Measurements from ENCODE around the gene TMEM271. TPM values are rescaled to one million over a fixed set of nuclear protein-coding genes. Genes with fewer than 3 reads are reported as not detected.

TMEM271 gene
- total and polyA plus RNA-seq, 10 of the 15 experiments (the other 5 are each of a cell fraction or from before 2014, with no cell fraction given) = not detected

DNA sequence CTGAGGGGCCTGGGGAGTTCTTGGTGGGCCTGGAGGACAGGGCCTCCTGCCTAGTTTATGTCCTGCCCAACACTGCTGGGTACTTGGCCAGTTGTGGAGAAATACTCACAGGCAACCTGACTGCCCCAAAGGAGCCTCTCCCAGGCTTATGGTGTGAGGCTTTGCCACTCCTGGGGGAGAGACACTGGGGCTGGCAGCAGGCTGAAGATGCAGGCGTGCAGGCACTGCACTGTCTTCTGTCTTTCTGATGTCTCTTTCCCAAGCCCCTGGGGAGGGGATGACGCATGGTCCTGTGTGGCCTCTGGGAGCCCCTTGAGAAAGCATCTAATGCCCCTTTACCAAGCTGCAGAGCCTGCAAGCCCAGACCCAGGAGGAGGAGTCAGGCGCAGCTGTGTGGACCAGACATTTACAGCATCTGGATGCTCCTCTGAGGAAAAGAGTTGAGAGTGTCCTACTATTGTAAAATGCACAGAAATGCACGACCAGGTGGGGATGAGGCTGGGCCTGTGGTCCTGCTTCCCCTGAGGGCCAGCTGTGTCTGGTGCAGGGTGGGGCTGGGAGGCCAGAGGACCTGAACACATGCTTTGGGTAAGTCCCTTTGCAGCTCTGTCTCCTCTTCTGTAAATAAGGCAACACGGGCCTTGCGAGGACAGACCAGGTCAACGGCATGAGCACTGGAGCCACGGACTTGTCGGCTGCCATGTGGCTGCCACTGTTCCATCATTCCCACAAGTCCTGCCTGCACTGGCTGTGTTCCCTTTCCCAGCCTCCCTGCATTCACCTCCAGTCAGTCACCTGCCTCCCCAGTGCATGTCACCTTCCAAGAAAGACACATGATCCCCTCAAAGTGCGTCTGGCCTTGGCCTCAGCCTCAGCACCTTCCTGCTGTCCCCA lies 8.4 kb downstream of the TMEM271 start:
- Histone ChIP-seq H3K36me3 (ENCODE audit: control insufficient read depth in 2 of 2, insufficient read depth in 2 of 2, low read length in 1 of 2) (no peaks in the 10 kb centered on the region), H3K79me2 (ENCODE audit: control insufficient read depth, insufficient read depth, low read length) (no peaks in the 10 kb centered on the region), H3K9me3 (replicated peaks; ENCODE audit: control insufficient read depth, insufficient read depth, low read length) (no peaks in the 10 kb centered on the region; the same call in 2 of the 3 replicates), H3K4me3 (no peak overlapping the region), H3K27ac (ENCODE audit: control insufficient read depth, insufficient read depth) (no peak overlapping the region), H4K20me1 (ENCODE audit: control insufficient read depth, insufficient read depth) (no peaks in the 10 kb centered on the region), H3K27me3 (replicated peaks in 1 of 2; ENCODE audit: control insufficient read depth in 2 of 2, insufficient read depth in 2 of 2, low read length in 1 of 2) (no peaks in the 10 kb centered on the region), H3K4me1 (ENCODE audit: control insufficient read depth, insufficient read depth, low read length) (no peaks in the 10 kb centered on the region), H2AFZ (ENCODE audit: control insufficient read depth, low read depth, low read length) (no peak overlapping the region), H3K4me2 (ENCODE audit: control insufficient read depth, insufficient read depth) (no peak overlapping the region), H3K9ac (ENCODE audit: control insufficient read depth, insufficient read depth, low read length) (no peak overlapping the region)
- DNase-seq (ENCODE audit: low read depth, low spot score) (no peak), ATAC-seq (no peak), FAIRE-seq (no peak)
- ChIA-PET RAD21 (ENCODE audit: unreplicated experiment) (no interaction called here), POLR2A (no interaction called here), SMC1A (ENCODE audit: uncharacterized antibody, unreplicated experiment) (no interaction called here), CTCF (no interaction called here)
- TF ChIP-seq PAX5 (IDR thresholded peaks at IDR 0.05; ENCODE audit: borderline replicate concordance, low read depth, low read length) (no peak), PAX8 (IDR thresholded peaks at IDR 0.05) (no peak), TCF7 (IDR thresholded peaks at IDR 0.05; ENCODE audit: borderline replicate concordance) (no peak), CHD1 (IDR thresholded peaks at IDR 0.05; ENCODE audit: low read depth, low read length) (no peak), MYB (IDR thresholded peaks at IDR 0.05; ENCODE audit: borderline replicate concordance, low read depth, low read length) (no peak)
- TF ChIP-seq, protein P1, sequence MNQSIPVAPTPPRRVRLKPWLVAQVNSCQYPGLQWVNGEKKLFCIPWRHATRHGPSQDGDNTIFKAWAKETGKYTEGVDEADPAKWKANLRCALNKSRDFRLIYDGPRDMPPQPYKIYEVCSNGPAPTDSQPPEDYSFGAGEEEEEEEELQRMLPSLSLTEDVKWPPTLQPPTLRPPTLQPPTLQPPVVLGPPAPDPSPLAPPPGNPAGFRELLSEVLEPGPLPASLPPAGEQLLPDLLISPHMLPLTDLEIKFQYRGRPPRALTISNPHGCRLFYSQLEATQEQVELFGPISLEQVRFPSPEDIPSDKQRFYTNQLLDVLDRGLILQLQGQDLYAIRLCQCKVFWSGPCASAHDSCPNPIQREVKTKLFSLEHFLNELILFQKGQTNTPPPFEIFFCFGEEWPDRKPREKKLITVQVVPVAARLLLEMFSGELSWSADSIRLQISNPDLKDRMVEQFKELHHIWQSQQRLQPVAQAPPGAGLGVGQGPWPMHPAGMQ (IDR thresholded peaks at IDR 0.05; ENCODE audit: borderline replicate concordance) = no peak
- BruUV-seq (replicated peaks) = no TSS peak
- 30% methylated on average over 10 of the region's 10 CpGs for WGBS (ENCODE audit: insufficient coverage, insufficient replicate concordance, low lambda C conversion rate, missing lambda C conversion rate)
- in situ Hi-C loops (cut with MboI) = no loop called here
- intact Hi-C loops (cut with micrococcal nuclease; ENCODE audit: unreplicated experiment) = no loop called here
